ENCODE measurements around the gene SLC26A11.

Gene SLC26A11

DNA sequence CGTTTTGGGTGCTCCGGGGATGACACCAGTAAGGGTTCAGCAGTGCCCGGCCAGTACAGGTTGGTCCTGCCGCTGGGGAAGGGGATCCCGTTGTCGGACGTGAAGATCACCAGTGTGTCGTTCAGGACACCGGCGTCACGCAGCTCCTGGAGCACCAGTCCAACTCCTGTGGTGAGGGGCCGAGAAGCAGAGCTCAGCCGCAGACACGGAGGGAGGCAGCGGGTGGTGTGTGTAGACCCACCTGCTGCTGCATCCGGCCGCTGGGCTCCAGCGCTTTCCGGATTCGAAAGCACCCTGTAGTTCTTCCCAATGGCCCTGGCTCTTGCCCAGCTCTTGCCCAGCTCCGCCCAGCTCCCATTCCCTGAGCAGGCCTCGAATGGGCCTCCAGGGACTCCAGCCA is 8.1 kb upstream of the SLC26A11 start:
- no peak for TF ChIP-seq ELF4 (IDR thresholded peaks at IDR 0.05)
- TF ChIP-seq ARNT (IDR thresholded peaks at IDR 0.05): no peak
- no peak for TF ChIP-seq CTBP1 (IDR thresholded peaks at IDR 0.05; ENCODE audit: borderline replicate concordance)
- TF ChIP-seq SUZ12 (IDR thresholded peaks at IDR 0.05): no peak
- no peak for TF ChIP-seq HDGF (IDR thresholded peaks at IDR 0.05; ENCODE audit: borderline replicate concordance)
- no peak for TF ChIP-seq L3MBTL2 (conservative IDR thresholded peaks at IDR 0.05)
- TF ChIP-seq LEF1 (IDR thresholded peaks at IDR 0.05; ENCODE audit: borderline replicate concordance): no peak
- TF ChIP-seq ZNF384 (IDR thresholded peaks at IDR 0.05): no peak
- TF ChIP-seq TARDBP (IDR thresholded peaks at IDR 0.05): no peak
- TF ChIP-seq FOXK2 (IDR thresholded peaks at IDR 0.05): no peak
- TF ChIP-seq SP1 (IDR thresholded peaks at IDR 0.05): no peak
- no peak for DNase-seq (ENCODE audit: extremely low spot score)
- ChIA-PET POLR2A (interaction anchor here (0.9 kb wide), 1 partner anchor 13 kb away, joined by 3 read pairs; no protein-coding TSS in a partner anchor), CTCF (no interaction called here)

DNA sequence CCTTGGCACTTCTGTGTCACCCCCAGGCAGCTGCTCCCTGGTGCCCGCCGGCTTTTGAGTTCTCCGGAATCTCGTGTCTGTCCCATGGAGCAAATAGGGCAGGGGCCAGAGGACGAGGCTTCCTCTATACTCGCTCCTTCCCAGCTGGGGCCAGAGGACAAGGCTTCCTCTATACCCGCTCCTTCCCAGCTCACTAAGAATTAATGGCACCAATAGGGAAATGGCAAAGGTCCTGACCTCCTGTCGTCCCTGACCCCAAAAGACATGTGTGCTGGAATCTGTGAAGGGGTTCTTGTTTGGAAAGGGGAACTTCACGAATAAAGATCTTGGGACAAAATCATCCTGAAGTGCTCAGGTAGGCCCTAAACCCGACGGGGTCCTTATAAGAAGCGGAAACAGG is 7.7 kb upstream of the SLC26A11 start:
- ChIA-PET POLR2A (interaction anchor here (0.9 kb wide), 1 partner anchor 13 kb away, joined by 3 read pairs; no protein-coding TSS in a partner anchor), CTCF (no interaction called here)
- no peak for DNase-seq (ENCODE audit: extremely low spot score)
- TF ChIP-seq FOXM1 (IDR thresholded peaks at IDR 0.05; ENCODE audit: borderline replicate concordance): no peak

DNA sequence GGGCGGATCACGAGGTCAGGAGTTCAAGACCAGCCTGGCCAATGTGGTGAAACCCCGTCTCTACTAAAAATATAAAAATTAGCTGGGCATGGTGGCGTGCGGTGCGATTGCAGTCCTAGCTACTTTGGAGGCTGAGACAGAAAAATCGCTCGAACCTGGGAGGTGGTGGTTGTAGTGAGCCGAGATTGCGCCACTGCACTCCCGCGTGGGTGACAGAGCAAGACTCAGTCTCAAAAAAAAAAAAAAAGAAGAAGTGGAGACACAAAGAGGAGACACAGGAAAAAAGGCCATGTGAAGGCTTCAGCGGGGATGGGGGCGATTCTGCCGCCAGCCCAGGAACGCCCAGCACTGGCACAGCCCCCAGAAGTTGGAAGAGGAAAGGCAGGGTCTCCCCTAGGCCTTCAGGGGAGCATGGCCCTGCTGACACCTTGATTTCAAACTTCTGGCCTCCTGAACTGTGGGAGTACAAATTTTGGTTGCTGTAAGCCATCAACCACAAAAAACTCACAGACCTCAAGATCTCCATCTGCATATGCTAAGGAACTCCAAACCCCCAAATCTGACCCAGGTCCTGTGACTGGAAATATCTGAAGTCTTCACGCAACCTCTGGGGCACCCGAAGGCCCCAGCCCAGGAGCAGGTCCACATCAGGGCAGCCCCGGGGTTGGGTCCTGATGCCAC is 7.1 kb upstream of the SLC26A11 start:
- TF ChIP-seq SUZ12 (IDR thresholded peaks at IDR 0.05) (no peak), ELF4 (IDR thresholded peaks at IDR 0.05) (no peak), CTBP1 (IDR thresholded peaks at IDR 0.05; ENCODE audit: borderline replicate concordance) (no peak), LEF1 (IDR thresholded peaks at IDR 0.05; ENCODE audit: borderline replicate concordance) (no peak), SP1 (IDR thresholded peaks at IDR 0.05) (no peak), ZNF384 (IDR thresholded peaks at IDR 0.05) (no peak), NFRKB (IDR thresholded peaks at IDR 0.05) (no peak), TARDBP (IDR thresholded peaks at IDR 0.05) (no peak), L3MBTL2 (conservative IDR thresholded peaks at IDR 0.05) (no peak), HDGF (IDR thresholded peaks at IDR 0.05; ENCODE audit: borderline replicate concordance) (no peak), FOXK2 (IDR thresholded peaks at IDR 0.05) (no peak), FOXA1 (IDR thresholded peaks at IDR 0.05) (no peak), FOXM1 (IDR thresholded peaks at IDR 0.05; ENCODE audit: borderline replicate concordance) (no peak), BHLHE40 (IDR thresholded peaks at IDR 0.05; ENCODE audit: borderline replicate concordance) (no peak), ARNT (IDR thresholded peaks at IDR 0.05) (no peak)
- TF ChIP-seq, protein P1, sequence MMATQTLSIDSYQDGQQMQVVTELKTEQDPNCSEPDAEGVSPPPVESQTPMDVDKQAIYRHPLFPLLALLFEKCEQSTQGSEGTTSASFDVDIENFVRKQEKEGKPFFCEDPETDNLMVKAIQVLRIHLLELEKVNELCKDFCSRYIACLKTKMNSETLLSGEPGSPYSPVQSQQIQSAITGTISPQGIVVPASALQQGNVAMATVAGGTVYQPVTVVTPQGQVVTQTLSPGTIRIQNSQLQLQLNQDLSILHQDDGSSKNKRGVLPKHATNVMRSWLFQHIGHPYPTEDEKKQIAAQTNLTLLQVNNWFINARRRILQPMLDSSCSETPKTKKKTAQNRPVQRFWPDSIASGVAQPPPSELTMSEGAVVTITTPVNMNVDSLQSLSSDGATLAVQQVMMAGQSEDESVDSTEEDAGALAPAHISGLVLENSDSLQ (IDR thresholded peaks at IDR 0.05): no peak
- no peak for DNase-seq (ENCODE audit: extremely low spot score)
- ChIA-PET POLR2A (no interaction called here), CTCF (no interaction called here)

DNA sequence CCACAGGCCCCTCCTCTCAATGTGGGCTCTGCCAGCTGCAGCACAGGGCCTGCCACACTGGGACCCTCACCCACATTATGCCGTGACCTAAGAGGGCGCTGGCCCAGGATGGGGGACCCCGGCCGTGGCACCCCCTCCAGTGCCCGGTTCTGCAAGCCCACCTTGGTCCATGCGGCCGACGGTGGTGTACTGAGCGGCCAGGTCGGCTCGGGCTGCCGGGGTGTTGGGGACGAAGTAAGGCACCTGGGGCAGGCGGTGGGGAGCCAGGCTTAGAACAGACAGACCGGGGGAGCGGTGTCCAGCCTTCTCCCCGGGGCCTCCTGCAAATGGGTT is 6.6 kb upstream of the SLC26A11 start:
- CTCF ChIA-PET: no interaction called here
- POLR2A ChIA-PET: no interaction called here
- TF ChIP-seq FOXK2 (IDR thresholded peaks at IDR 0.05): no peak
- no peak for TF ChIP-seq ZNF384 (IDR thresholded peaks at IDR 0.05)
- TF ChIP-seq ELF4 (IDR thresholded peaks at IDR 0.05): no peak
- TF ChIP-seq CTBP1 (IDR thresholded peaks at IDR 0.05; ENCODE audit: borderline replicate concordance): no peak
- TF ChIP-seq ARNT (IDR thresholded peaks at IDR 0.05): no peak
- TF ChIP-seq, protein P1 (IDR thresholded peaks at IDR 0.05): no peak
- TF ChIP-seq L3MBTL2 (conservative IDR thresholded peaks at IDR 0.05): no peak
- no peak for TF ChIP-seq SUZ12 (IDR thresholded peaks at IDR 0.05)
- TF ChIP-seq HDGF (IDR thresholded peaks at IDR 0.05; ENCODE audit: borderline replicate concordance): no peak
- TF ChIP-seq NFRKB (IDR thresholded peaks at IDR 0.05): no peak
- TF ChIP-seq SP1 (IDR thresholded peaks at IDR 0.05): no peak

DNA sequence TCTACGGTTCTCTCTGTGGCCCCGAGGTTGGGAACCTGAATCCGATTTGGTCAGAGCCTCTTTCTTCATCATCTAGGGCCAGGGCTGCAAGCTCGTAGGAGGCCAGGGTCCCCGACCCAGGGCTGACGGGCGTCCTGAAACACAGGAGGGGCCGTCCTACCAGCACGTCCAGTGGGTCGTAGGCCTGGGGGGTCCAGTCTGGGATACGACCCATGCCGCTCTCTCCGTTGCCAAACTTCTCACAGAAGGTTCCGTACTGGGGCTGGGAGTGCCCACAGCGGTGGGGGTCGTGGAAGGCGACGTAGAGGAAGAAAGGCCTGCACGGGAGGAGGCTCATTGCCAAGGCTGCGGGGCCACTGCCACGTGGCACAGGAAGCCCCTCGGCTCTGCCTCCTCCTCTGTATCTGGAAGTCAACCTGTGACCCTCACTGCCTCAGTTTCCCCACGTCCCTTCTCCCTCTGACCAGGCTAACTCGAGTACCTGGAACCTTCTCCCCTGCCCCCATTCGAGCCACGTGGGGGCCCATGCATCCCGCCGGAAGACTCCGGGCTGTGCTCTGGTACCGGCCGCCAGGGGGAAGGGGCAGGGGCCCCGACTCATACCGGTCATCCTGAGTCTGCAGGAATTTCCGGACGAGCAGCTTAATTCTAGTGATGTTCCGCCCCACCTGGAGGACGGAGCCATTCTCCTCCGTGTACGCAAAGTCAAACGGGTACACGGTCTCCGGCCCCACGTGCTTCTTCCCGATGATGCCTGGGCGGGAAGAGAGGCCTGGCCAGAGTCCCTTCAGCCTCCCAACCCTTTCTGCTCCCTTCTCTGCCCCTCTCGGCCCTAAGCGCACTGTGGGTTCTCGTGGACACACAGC is 6.0 kb upstream of the SLC26A11 start:
- POLR2A ChIA-PET: no interaction called here
- CTCF ChIA-PET: no interaction called here
- no peak for DNase-seq (ENCODE audit: extremely low spot score)
- TF ChIP-seq HDGF (IDR thresholded peaks at IDR 0.05; ENCODE audit: borderline replicate concordance): no peak
- no peak for TF ChIP-seq SP1 (IDR thresholded peaks at IDR 0.05)
- TF ChIP-seq ELF4 (IDR thresholded peaks at IDR 0.05): no peak
- TF ChIP-seq FOXK2 (IDR thresholded peaks at IDR 0.05): no peak
- no peak for TF ChIP-seq BHLHE40 (IDR thresholded peaks at IDR 0.05; ENCODE audit: borderline replicate concordance)
- no peak for TF ChIP-seq TARDBP (IDR thresholded peaks at IDR 0.05)
- no peak for TF ChIP-seq ZNF384 (IDR thresholded peaks at IDR 0.05)
- no peak for TF ChIP-seq SUZ12 (IDR thresholded peaks at IDR 0.05)
- no peak for TF ChIP-seq FOXM1 (IDR thresholded peaks at IDR 0.05; ENCODE audit: borderline replicate concordance)
- TF ChIP-seq L3MBTL2 (conservative IDR thresholded peaks at IDR 0.05): no peak
- TF ChIP-seq FOXA1 (IDR thresholded peaks at IDR 0.05): no peak
- TF ChIP-seq, protein P1 (IDR thresholded peaks at IDR 0.05): no peak
- no peak for TF ChIP-seq NFRKB (IDR thresholded peaks at IDR 0.05)
- TF ChIP-seq LEF1 (IDR thresholded peaks at IDR 0.05; ENCODE audit: borderline replicate concordance): no peak
- TF ChIP-seq CTBP1 (IDR thresholded peaks at IDR 0.05; ENCODE audit: borderline replicate concordance): no peak
- TF ChIP-seq ARNT (IDR thresholded peaks at IDR 0.05): no peak

More for the DNA sequence above, 6.6 kb upstream of the SLC26A11 start:
- no peak for DNase-seq (ENCODE audit: extremely low spot score)

DNA sequence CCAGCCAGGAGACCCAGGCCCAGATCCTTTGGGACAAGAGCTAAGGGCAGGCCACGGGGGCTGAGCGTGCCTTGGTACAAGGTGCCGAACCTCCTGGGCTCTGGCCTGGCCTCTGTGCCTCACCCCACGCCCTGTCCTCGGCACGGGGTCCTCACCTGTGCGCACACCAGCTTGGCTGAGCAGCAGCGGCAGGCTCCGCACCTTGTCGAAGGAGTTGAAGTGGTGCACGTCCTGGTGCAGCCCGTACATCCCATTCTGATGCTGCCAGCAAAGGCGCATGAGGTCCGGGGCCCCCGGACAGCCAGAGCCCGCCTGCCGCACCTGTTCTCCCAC is 5.4 kb upstream of the SLC26A11 start:
- TF ChIP-seq SUZ12 (IDR thresholded peaks at IDR 0.05): no peak
- TF ChIP-seq FOXM1 (IDR thresholded peaks at IDR 0.05; ENCODE audit: borderline replicate concordance): no peak
- TF ChIP-seq, protein P1 (IDR thresholded peaks at IDR 0.05): no peak
- no peak for TF ChIP-seq CTBP1 (IDR thresholded peaks at IDR 0.05; ENCODE audit: borderline replicate concordance)
- TF ChIP-seq NFRKB (IDR thresholded peaks at IDR 0.05): no peak
- TF ChIP-seq HDGF (IDR thresholded peaks at IDR 0.05; ENCODE audit: borderline replicate concordance): no peak
- no peak for TF ChIP-seq FOXK2 (IDR thresholded peaks at IDR 0.05)
- POLR2A ChIA-PET: no interaction called here
- CTCF ChIA-PET: no interaction called here
- DNase-seq (ENCODE audit: extremely low spot score): no peak

Measured in HEK293T (cell line).